ENCODE measurements around the gene IL10.

IL10 gene

DNA sequence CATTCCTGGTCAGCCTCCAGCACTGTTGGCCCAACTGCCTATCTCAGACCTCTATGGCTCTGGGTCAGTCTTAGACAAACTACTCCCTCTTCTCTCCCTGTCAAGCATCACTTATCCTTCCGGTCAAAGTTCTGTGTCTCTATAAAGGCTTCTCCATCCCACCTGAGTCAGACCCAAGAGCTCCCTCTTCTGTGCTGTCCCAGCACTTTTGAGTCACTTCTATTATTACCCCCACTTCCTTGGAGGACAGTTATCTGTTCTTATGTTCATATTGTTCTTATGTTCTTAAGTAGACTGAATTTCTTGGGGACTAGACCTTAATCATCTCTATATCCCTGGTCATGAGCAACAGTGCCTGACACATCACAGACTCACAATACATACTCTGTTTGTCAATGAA lies 29.2 kb upstream of the IL10 start:
- H3K4me1 ChIP-seq = peaks cover 27% of the 10 kb centered on the region
- DNase-seq = no peak
- H3K27me3 ChIP-seq = no peaks in the 10 kb centered on the region
- H3K36me3 ChIP-seq = no peaks in the 10 kb centered on the region
- TF ChIP-seq, protein P1, sequence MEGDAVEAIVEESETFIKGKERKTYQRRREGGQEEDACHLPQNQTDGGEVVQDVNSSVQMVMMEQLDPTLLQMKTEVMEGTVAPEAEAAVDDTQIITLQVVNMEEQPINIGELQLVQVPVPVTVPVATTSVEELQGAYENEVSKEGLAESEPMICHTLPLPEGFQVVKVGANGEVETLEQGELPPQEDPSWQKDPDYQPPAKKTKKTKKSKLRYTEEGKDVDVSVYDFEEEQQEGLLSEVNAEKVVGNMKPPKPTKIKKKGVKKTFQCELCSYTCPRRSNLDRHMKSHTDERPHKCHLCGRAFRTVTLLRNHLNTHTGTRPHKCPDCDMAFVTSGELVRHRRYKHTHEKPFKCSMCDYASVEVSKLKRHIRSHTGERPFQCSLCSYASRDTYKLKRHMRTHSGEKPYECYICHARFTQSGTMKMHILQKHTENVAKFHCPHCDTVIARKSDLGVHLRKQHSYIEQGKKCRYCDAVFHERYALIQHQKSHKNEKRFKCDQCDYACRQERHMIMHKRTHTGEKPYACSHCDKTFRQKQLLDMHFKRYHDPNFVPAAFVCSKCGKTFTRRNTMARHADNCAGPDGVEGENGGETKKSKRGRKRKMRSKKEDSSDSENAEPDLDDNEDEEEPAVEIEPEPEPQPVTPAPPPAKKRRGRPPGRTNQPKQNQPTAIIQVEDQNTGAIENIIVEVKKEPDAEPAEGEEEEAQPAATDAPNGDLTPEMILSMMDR (IDR thresholded peaks at IDR 0.05; ENCODE audit: low read depth, low read length) = no peak
- no peak overlapping the region for H3K4me3 ChIP-seq (ENCODE audit: low read depth, low read length)
- H3K9me3 ChIP-seq = no peaks in the 10 kb centered on the region

DNA sequence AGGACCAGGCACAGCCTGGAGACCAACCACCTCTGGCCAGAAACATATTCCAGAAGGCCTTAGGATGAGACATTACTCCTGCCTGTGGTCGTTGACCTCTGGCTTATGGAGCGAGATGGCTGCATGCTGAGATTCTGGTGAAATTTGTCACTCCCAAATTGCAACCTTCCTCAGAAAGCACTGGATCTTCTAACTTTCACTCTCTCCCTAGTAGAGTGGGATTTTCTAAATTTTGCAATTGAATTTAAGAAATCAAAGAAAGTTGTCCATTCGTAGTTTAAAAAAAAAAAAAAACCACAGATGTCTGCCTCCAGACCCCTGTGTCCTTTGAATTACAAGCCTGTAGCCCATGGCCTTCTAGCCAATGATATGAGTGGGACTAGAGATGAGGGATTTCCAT lies 28.6 kb upstream of the IL10 start:
- Histone ChIP-seq H3K9me3 (no peaks in the 10 kb centered on the region), H3K4me3 (ENCODE audit: low read depth, low read length) (no peak overlapping the region), H3K36me3 (no peaks in the 10 kb centered on the region), H3K27me3 (no peaks in the 10 kb centered on the region), H3K4me1 (peaks cover 27% of the 10 kb centered on the region)
- DNase-seq = no peak
- TF ChIP-seq, protein P1 (IDR thresholded peaks at IDR 0.05; ENCODE audit: low read depth, low read length) = no peak

DNA sequence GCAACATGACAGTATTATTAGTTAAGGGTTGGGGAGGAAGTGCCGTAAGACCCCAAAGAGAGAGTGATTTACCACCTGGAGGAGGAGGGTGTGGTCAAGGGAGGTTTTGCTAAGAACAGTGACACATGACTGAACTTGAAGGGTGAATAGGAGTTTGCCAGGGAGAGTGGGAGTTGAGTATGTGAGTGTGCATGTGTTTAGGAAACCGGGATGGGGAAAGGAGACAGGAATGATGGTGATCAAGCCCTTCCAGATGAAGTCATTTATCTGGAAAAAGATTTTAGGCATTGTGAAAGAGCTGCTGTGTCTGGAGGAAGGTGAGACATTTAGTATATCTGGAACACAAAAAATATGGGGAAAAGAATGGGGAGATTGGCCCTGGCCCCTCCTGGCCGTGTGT lies 28.1 kb upstream of the IL10 start:
- peaks cover 27% of the 10 kb centered on the region for H3K4me1 ChIP-seq
- no peaks in the 10 kb centered on the region for H3K9me3 ChIP-seq
- TF ChIP-seq, protein P1 (IDR thresholded peaks at IDR 0.05; ENCODE audit: low read depth, low read length) = no peak
- H3K4me3 ChIP-seq (ENCODE audit: low read depth, low read length) = no peak overlapping the region
- H3K36me3 ChIP-seq = no peaks in the 10 kb centered on the region
- DNase-seq = no peak
- no peaks in the 10 kb centered on the region for H3K27me3 ChIP-seq

DNA sequence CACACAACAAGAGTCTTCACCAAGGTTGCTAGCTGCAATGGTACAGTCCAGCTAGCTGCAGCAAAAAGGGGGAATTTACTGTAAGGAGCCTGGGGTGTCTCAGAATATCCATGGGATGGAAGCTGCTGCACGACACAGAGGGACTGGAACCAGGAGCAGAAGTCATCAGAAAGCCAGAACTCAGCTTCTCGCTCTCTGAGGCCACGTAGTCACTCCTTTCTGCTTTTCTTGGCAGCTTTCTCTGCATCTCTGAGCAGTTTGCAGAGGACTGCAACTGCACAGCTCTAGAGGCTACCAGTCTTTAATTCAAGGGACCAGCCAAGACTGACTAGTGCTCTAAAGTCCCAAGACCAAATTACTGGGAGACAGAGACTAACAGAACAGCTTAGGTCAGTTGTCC lies 27.0 kb upstream of the IL10 start:
- Histone ChIP-seq H3K9me3 (no peaks in the 10 kb centered on the region), H3K36me3 (no peaks in the 10 kb centered on the region), H3K4me3 (ENCODE audit: low read depth, low read length) (no peak overlapping the region), H3K4me1 (peaks cover 18% of the 10 kb centered on the region), H3K27me3 (no peaks in the 10 kb centered on the region)
- DNase-seq = no peak
- TF ChIP-seq, protein P1 (IDR thresholded peaks at IDR 0.05; ENCODE audit: low read depth, low read length) = no peak

DNA sequence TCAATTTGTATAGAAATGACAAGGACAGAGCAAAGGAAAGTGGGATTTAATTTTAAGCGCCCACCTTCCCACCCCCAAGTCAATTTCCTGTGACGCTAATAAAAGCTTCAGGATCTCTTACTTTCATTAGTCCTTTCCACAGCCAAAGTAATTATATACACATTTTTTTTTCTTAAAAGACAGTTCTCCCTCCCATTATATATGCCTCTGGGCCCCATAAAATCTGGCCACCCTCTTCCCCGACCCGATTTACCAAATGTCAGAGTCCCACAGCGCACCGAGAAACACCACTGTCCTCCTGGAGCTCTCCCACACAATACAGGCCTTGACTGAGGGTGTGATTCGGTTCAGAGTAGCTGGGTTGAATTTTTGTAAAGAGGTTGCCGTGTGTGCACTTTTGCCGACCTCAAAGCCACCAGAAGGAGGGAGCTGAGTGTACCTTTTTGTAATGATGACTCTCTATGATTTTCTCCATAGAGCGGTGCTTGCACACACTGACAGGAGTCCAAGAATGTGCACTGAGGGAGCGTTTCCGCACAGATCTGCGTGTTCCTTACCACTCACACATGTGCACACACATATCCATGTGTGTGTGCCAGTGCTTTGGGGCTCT lies 26.2 kb upstream of the IL10 start:
- DNase-seq = no peak
- H3K4me3 ChIP-seq (ENCODE audit: low read depth, low read length) = no peak overlapping the region
- H3K27me3 ChIP-seq = no peaks in the 10 kb centered on the region
- no peaks in the 10 kb centered on the region for H3K36me3 ChIP-seq
- TF ChIP-seq, protein P1 (IDR thresholded peaks at IDR 0.05; ENCODE audit: low read depth, low read length) = no peak
- H3K9me3 ChIP-seq = no peaks in the 10 kb centered on the region
- peaks cover 10% of the 10 kb centered on the region for H3K4me1 ChIP-seq

DNA sequence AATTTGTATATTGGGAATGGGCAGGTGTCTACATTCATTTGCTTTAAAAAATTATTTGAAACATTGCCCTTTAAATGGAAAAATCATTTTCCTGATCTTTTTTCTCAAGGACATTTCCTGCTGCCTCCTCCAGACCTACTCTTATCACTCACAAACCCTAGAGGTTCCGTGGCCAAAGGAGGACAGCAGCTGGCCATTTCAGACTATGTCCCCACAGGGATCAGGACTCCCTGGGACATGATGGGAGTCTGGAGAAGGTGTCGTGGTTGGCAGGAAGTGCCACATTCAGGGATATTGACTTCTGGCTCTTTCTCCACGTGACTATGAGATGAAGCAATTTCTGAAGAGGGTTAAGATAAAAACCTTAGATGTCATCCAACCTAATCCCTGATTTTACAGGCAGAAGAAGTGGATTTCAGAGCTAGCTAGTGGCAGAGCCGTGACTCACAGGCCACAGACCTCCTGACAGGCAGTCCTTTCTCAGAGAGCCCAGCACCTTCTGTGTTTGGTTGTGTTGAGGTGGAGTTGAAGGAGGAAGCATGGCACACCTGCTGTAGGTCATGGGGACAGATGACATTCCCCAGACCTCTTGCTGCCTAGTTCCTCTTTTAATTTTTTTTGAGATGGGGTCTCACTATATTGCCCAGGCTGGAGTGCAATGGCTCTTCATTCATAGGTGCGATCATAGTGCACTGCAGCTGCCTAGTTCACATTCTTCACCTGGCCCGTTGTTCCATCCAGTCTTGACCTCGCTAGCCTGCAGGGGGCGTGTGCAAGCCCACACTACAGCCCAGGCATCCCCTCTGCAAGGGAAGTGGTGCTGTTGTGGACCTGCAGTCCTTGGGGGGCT lies 25.5 kb upstream of the IL10 start:
- Histone ChIP-seq H3K4me3 (ENCODE audit: low read depth, low read length) (no peak overlapping the region), H3K4me1 (peaks cover 2% of the 10 kb centered on the region), H3K36me3 (no peaks in the 10 kb centered on the region), H3K27me3 (no peaks in the 10 kb centered on the region), H3K9me3 (no peaks in the 10 kb centered on the region)
- peak; percentile 37 for DNase-seq
- TF ChIP-seq, protein P1 (IDR thresholded peaks at IDR 0.05; ENCODE audit: low read depth, low read length) = peak; percentile 73

All from BE2C (cell line).